ES-I3 (cell line): ENCODE measurements around the gene MAGEA6.
"Not testable (repeated sequence)": the region's sequence is repeated elsewhere in the genome, so short reads cannot be mapped to it uniquely, and the experiment has no call there.

Experiments used
- H3K36me3 ChIP-seq: 2 replicates; pipeline ENCODE4 v1.6.1; 2013; ENCODE audit warnings: mild to moderate bottlenecking, low read length, control low read depth, moderate library complexity; ENCODE audit not compliant: insufficient read depth
- H3K4me1 ChIP-seq: 2 replicates; pipeline ENCODE4 v1.6.1; 2013; ENCODE audit warnings: mild to moderate bottlenecking, control low read depth, low read length; ENCODE audit not compliant: insufficient read depth
- H3K9ac ChIP-seq: 2 replicates; pipeline ENCODE4 v1.6.1; 2013; ENCODE audit warnings: low read depth, mild to moderate bottlenecking, low read length, moderate library complexity
- H3K9me3 ChIP-seq: 2 replicates; pipeline ENCODE4 v1.6.1; 2013; ENCODE audit warnings: mild to moderate bottlenecking, low read length, moderate library complexity; ENCODE audit not compliant: control insufficient read depth, insufficient read depth

The MAGEA6 gene

DNA sequence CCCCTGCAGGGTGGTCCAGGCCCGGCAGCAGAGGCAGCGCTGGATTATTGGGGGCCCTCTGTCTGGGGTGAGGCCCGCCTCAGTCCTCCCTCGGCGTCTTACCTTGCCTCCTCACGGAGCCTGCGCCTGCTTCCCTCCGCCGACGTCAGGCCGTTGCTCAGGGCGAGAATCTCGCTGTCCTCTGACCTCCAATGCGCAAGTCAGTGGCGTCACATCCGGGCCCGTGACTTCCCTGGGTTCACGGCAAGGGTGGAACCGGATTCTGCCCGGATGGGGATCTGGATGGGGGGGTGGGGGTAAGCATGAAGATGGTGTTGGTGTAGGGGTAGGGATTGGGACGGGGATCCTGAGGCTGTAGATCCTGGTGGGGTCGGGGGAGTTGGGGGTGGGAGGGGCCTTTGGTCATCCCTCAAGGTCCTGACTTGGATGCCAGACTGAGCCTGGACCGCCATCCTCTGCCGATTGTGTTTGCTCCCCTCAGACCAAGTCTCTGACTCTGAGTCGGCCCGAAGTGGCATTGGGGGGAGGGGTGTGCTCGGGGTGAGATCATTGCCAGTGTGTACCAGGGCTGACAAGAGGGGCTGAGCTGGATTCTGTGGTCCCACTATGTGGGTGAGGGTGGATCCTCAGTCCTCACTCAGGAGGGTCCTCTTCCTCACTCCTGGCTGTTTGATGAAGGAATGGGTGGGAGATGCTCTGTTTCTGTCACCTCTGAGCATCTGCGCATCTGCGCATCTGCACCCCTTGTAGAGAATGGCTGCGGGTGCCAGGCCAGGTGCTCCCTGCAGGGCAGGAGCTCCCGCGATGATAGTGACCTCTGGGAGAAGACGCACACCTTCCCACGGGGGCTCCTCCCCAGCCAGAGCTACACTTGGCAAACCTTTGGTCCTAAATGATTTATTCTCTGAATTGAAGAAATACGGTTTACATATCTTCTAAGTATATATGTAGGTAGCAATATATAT is 15.5 kb downstream of the MAGEA6 start, which contains the start of gene MAGEA2:
MAGEA2 (minus strand) TSS at position 157 of the 965 bp plus-strand sequence. CDS start 2,479 bp downstream, outside the sequence.
- H3K9me3 ChIP-seq, H3K9ac ChIP-seq, H3K4me1 ChIP-seq, H3K36me3 ChIP-seq: not testable (repeated sequence)

DNA sequence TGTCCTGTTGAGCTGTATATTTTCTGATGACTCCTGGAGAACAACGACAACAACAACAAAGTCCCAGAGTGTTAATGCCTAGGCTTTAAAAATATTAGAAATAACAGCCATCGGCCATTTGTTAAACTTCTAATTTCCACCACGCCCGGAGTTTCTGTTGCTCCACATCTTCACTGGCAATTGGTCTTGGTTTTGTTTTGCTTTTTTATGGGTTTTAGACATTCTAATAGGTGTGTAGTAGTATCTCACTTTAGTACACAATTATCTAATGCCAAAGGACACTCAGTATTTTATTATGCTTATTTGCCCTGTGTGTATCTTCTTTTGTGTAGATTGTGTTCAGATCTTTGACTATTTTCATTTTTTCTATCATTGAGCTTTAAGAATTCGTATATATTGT is 30.9 kb downstream of the MAGEA6 start:
- Histone ChIP-seq H3K9me3 (no peaks in the 10 kb centered on the region), H3K4me1 (no peaks in the 10 kb centered on the region), H3K9ac (no peak overlapping the region), H3K36me3 (no peaks in the 10 kb centered on the region)

DNA sequence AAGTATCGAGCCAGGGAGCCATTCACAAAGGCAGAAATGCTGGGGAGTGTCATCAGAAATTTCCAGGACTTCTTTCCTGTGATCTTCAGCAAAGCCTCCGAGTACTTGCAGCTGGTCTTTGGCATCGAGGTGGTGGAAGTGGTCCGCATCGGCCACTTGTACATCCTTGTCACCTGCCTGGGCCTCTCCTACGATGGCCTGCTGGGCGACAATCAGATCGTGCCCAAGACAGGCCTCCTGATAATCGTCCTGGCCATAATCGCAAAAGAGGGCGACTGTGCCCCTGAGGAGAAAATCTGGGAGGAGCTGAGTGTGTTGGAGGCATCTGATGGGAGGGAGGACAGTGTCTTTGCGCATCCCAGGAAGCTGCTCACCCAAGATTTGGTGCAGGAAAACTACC is 33.0 kb downstream of the MAGEA6 start:
- H3K4me1 ChIP-seq, H3K36me3 ChIP-seq, H3K9ac ChIP-seq, H3K9me3 ChIP-seq: not testable (repeated sequence)

DNA sequence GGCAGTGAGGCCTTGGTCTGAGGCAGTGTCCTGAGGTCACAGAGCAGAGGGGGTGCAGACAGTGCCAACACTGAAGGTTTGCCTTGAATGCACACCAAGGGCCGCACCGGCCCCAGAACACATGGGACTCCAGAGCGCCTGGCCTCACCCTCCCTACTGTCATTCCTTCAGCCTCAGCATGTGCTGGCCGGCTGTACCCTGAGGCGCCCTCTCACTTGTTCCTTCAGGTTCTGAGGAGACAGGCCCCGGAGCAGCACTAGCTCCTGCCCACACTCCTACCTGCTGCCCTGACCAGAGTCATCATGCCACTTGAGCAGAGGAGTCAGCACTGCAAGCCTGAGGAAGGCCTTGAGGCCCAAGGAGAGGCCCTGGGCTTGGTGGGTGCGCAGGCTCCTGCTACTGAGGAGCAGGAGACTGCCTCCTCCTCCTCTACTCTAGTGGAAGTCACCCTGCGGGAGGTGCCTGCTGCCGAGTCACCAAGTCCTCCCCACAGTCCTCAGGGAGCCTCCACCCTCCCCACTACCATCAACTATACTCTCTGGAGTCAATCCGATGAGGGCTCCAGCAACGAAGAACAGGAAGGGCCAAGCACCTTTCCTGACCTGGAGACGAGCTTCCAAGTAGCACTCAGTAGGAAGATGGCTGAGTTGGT is 33.5 kb downstream of the MAGEA6 start:
- Histone ChIP-seq H3K4me1 (no peaks in the 10 kb centered on the region), H3K9ac (no peak overlapping the region), H3K9me3 (no peaks in the 10 kb centered on the region), H3K36me3 (no peaks in the 10 kb centered on the region)

DNA sequence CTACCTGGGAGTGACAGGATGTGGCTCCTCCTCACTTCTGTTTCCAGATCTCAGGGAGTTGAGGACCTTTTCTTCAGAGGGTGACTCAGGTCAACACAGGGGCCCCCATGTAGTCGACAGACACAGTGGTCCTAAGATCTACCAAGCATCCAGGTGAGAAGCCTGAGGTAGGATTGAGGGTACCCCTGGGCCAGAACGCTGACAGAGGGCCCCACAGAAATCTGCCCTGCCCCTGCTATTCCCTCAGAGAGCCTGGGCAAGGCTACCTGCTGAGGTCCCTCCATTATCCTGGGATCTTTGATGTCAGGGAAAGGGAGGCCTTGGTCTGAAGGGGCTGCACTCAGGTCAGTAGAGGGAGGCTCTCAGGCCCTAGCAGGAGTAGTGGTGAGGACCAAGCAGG is 34.4 kb downstream of the MAGEA6 start:
- no peaks in the 10 kb centered on the region for H3K36me3 ChIP-seq
- no peaks in the 10 kb centered on the region for H3K9me3 ChIP-seq
- H3K9ac ChIP-seq = no peak overlapping the region
- no peaks in the 10 kb centered on the region for H3K4me1 ChIP-seq

DNA sequence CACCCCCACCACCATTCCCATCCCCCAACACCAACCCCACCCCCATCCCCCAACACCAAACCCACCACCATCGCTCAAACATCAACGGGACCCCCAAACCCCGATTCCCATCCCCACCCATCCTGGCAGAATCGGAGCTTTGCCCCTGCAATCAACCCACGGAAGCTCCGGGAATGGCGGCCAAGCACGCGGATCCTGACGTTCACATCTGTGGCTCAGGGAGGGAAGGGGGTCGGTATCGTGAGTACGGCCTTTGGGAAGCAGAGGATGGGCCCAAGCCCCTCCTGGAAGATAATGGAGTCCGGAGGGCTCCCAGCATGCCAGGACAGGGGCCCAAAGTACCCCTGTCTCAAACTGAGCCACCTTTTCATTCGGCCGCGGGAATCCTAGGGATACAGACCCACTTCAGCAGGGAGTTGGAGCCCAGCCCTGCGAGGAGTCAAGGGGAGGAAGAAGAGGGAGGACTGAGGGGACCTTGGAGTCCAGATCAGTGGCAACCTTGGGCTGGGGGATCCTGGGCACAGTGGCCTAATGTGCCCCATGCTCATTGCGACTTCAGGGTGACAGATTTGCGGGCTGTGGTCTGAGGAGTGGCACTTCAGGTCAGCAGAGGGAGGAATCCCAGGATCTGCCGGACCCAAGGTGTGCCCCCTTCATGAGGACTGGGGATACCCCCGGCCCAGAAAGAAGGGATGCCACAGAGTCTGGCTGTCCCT is 35.2 kb downstream of the MAGEA6 start:
- H3K36me3 ChIP-seq, H3K4me1 ChIP-seq, H3K9ac ChIP-seq, H3K9me3 ChIP-seq: not testable (repeated sequence)

DNA sequence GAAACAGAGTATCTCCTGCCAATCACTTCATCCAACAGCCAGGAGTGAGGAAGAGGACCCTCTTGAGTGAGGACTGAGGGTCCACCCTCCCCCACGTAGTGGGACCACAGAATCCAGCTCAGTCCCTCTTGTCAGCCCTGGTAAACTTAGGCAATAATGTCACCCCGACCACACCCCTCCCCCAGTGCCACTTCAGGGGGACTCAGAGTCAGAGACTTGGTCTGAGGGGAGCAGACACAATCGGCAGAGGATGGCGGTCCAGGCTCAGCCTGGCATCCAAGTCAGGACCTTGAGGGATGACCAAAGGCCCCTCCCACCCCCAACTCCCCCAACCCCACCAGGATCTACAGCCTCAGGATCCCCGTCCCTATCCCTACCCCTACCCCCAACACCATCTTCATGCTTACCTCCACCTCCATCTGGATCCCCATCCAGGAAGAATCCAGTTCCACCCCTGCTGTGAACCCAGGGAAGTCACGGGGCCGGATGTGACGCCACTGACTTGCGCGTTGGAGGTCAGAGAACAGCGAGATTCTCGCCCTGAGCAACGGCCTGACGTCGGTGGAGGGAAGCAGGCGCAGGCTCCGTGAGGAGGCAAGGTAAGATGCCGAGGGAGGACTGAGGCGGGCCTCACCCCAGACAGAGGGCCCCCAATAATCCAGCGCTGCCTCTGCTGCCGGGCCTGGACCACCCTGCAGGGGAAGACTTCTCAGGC is 36.1 kb downstream of the MAGEA6 start, which contains the start of the genes CSAG1 and MAGEA12:
CSAG1 (minus strand) TSS at position 461 of the 715 bp plus-strand sequence. CDS start 1,261 bp downstream, outside the sequence.
MAGEA12 (plus strand) TSS at position 497 of the 715 bp plus-strand sequence. CDS start 2,405 bp downstream, outside the sequence.
- no peaks in the 10 kb centered on the region for H3K4me1 ChIP-seq
- H3K36me3 ChIP-seq = no peaks in the 10 kb centered on the region
- H3K9me3 ChIP-seq = no peaks in the 10 kb centered on the region
- no peak within 1 kb of the TSS for H3K9ac ChIP-seq

DNA sequence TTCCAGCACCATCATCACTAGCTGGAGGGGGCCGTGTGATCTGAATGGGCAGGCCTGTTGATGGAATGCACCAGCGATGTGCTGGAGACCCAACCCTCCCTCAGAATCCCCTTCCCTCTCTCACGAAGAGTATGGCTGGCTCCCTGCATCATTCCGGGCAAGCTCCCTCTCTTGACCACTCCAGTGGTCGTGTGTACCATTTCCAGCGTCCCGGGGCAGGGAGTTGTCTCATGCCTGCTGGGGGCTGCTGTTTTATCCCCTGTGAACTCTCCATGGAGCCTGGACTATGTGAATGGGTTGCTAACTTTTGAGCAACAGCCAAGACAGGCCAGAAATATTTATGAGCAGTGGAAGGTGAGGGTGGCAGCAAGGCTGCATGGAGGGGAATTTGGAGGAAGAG is 44.1 kb downstream of the MAGEA6 start:
- Histone ChIP-seq H3K36me3 (no peaks in the 10 kb centered on the region), H3K9me3 (no peaks in the 10 kb centered on the region), H3K9ac (no peak overlapping the region), H3K4me1 (no peaks in the 10 kb centered on the region)
